CD4-positive, alpha-beta T cell treated with Interleukin-12 subunit alpha and Interleukin-12 subunit beta, for 1 hour (primary cell): ENCODE results near the gene ANKRD7.
"Not testable (repeated sequence)": the region's sequence is repeated elsewhere in the genome, so short reads cannot be mapped to it uniquely, and the experiment has no call there.

Source experiments
- DNase-seq: peaks from one replicate; pipeline ENCODE4 v3.0.0-alpha.2; 2020

The ANKRD7 gene

DNA sequence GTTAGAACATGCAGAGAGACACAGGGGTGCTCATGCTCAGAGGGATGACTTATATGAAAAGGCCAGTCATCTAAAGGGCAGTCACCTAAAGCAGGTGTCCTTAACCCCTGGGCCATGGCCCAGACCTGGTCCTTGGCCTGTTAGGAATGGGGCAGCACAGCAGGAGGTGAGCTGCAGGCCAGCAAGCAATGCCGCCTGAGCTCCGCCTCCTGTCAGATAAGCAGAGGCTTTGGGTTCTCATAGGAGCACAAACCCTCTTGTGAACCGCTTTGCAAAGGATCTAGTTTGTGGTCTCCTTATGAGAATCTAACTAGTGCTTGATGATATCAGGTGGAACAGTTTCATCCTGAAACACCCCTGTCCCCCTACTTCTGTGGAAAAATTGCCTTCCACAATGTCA is 14.5 kb downstream of the ANKRD7 start:
- no peak for DNase-seq

DNA sequence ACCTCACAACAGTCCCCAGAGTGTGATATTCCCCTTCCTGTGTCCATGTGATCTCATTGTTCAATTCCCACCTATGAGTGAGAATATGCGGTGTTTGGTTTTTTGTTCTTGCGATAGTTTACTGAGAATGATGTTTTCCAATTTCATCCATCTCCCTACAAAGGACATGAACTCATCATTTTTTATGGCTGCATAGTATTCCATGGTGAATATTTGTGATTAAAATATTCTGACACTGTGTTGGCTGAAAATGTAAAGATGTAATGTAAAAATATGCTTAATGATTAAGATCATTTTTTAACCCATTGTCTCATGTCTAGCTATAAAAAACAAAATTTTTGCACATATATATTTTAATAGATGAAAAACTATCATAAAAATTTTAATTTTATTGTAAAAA is 15.8 kb downstream of the ANKRD7 start:
- DNase-seq: not testable (repeated sequence)

DNA sequence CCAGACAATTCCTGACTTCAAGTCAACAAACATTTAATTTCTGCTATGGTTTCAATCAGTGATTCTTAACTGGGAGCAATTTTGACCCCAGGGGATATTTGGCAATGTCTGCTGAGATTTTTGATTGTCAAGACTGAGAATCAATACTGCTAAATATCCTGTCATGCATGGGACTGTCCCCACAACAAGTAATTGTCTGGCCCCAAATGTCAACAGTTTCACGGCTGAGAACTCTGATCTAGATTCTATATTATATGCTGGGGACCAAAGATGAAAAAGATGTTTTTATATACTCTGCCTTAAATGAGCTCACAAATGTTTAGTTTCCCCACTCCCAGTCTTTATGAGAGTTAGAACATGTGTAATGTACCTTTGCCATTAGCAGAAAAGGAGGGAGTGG is 19.2 kb downstream of the ANKRD7 start:
- no peak for DNase-seq

- no peak for DNase-seq
These were observed 20.9 kb downstream of the ANKRD7 start for GRCh38 chr7:118245267-118246040.

- no peak for DNase-seq
These were observed 26.5 kb downstream of the ANKRD7 start for GRCh38 chr7:118250860-118251494.

DNA sequence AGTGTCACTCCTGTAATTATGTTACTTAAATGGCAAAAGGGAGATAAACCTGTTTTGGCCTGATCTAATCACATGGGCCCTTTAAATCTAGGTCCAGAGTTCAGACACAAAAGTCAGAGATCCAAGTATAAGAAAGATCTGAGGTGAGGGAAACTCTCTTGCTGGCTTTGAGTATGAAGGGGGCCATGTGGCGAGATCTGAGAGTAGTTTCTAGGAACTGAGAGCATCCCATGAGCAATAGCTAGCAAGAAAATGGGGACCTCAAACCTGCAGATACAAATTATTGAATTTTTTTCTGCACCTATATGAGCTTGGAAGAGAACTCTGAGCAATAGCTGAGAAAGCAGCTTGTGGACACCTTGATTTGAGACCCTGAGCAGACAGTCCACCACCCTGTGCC is 27.6 kb downstream of the ANKRD7 start:
- DNase-seq: no peak

DNA sequence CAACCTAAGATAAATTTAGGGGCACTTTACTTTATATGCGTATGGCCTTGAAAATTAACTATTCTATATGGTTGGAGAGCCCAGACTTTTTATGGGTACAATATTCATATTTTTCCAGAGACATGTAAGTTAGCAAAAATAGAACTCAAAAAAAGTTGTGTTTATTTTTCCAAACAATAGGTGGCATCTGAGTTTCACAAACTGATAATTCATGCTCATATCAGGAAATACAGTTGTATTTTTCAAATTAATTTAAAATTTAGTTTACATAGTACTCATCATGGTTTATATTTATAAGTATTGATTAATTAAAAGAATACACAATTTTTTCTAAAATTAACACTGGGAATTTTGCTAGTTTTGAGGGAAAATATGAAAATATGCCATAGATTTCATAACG is 34.6 kb downstream of the ANKRD7 start:
- no peak for DNase-seq

DNA sequence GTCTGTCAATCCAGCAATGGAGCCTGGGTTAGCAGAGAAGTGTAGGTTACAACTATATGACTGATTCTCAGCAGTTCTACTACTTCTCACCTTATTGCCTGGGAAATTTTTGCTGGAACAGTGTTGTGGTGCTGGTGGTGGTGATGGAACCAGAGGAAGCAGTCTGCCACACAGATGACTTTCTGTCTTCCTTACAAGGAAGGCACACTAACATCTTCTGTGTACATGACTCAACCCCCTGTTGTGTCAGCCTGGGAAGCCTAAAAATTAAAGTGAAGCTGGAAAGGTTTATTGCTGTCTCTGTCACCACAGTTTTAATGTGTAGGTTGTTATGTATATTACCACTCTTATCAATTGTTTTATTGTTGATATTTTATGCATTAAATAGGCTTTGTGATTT is 40.3 kb downstream of the ANKRD7 start:
- no peak for DNase-seq

GRCh38 chr7:118280319-118281012 is 56.0 kb downstream of the ANKRD7 start:
- no peak for DNase-seq

- DNase-seq: no peak
These were observed 56.7 kb downstream of the ANKRD7 start for GRCh38 chr7:118281196-118281595.

- no peak for DNase-seq
These were observed 60.9 kb downstream of the ANKRD7 start for GRCh38 chr7:118285358-118285757.

- DNase-seq: no peak
These were observed 61.6 kb downstream of the ANKRD7 start for GRCh38 chr7:118286131-118286530.

- peak; percentile 22 for DNase-seq
These were observed 63.6 kb downstream of the ANKRD7 start for GRCh38 chr7:118288098-118288497.

- DNase-seq: no peak
These were observed 65.0 kb downstream of the ANKRD7 start for GRCh38 chr7:118289476-118289875.
